Right atrium auricular region (tissue), 2 donors: ENCODE results near the gene GPX6. TPM values are rescaled to one million over a fixed set of nuclear protein-coding genes. Genes with fewer than 3 reads are reported as not detected.
"Not testable (repeated sequence)": the region's sequence is repeated elsewhere in the genome, so short reads cannot be mapped to it uniquely, and the experiment has no call there.

ENCODE experiments used
- DNase-seq: peaks from one replicate; pipeline ENCODE4 v3.0.0-alpha.2; 2019; ENCODE audit warnings: low spot score
- H3K27ac ChIP-seq, 2 donors: fragments of 200-600 bp; sonication (generic); 1 replicate in 1 of 2; 2 replicates in 1 of 2; pipeline ENCODE4 v1.5.1; 2016 to 2019
- H3K27me3 ChIP-seq, 2 donors: fragments of 200-600 bp; sonication (generic); one replicate each; pipeline versions ENCODE4 v1.5.1 to v1.6.0; 2017 to 2019
- H3K36me3 ChIP-seq: fragments of 200-600 bp; sonication (generic); one replicate; pipeline ENCODE4 v1.5.1; 2016
- H3K4me1 ChIP-seq, 2 donors: fragments of 200-600 bp; sonication (generic); one replicate each; pipeline versions ENCODE4 v1.5.1 to v1.6.0; 2017 to 2019
- H3K4me3 ChIP-seq, 2 donors: fragments of 200-600 bp; sonication (generic); 1 replicate in 1 of 2; 2 replicates in 1 of 2; pipeline ENCODE4 v1.5.1; 2017 to 2019; ENCODE audit warnings: mild to moderate bottlenecking in 1 of 2, moderate library complexity in 1 of 2
- H3K9me3 ChIP-seq, 2 donors: fragments of 200-600 bp; sonication (generic); one replicate each; pipeline ENCODE4 v1.5.1; 2019
- CTCF ChIP-seq, 2 donors: fragments of 200-600 bp; sonication (generic); IDR thresholded peaks; one replicate each; pipeline ENCODE4 v1.5.1; 2019; ENCODE audit warnings: antibody characterized with exemption in 2 of 2
- total RNA-seq, 2 donors: library from RNA; depleted of rRNA; stranded (reverse); fragments of >200 nt; gene quantifications; one replicate each; pipeline ENCODE4 v1.1.0, GENCODE V29; 2016

The GPX6 gene
- total RNA-seq, 2 donors from 2014 or later = not detected

- Histone ChIP-seq H3K4me3 (peak overlapping the region in 1 of 2 donors; percentile 27), H3K27me3 (no peaks in the 10 kb centered on the region), H3K9me3 (peaks cover 0 to 11% of the 10 kb centered on the region in 2 donors), H3K36me3 (no peaks in the 10 kb centered on the region), H3K4me1 (no peaks in the 10 kb centered on the region), H3K27ac (no peak overlapping the region)
- TF ChIP-seq CTCF (IDR thresholded peaks at IDR 0.05) = no peak
- DNase-seq = no peak
These were observed 37.9 kb upstream of the GPX6 start for GRCh38 chr6:28553384-28553985.

- TF ChIP-seq CTCF (IDR thresholded peaks at IDR 0.05) = no peak
These were observed 36.5 kb upstream of the GPX6 start for GRCh38 chr6:28551891-28552666.

GRCh38 chr6:28547003-28547402, 31.4 kb upstream of the GPX6 start:
- not testable (repeated sequence) for H3K27me3 ChIP-seq, H3K4me3 ChIP-seq, H3K27ac ChIP-seq, H3K4me1 ChIP-seq, H3K36me3 ChIP-seq, DNase-seq
- H3K9me3 ChIP-seq = peaks cover 0 to 11% of the 10 kb centered on the region in 2 donors

More at GRCh38 chr6:28551891-28552666, 36.5 kb upstream of the GPX6 start:
- Histone ChIP-seq H3K9me3 (peaks cover 0 to 11% of the 10 kb centered on the region in 2 donors), H3K4me3 (no peak overlapping the region), H3K4me1 (no peaks in the 10 kb centered on the region), H3K27me3 (no peaks in the 10 kb centered on the region), H3K36me3 (no peaks in the 10 kb centered on the region), H3K27ac (no peak overlapping the region)
- DNase-seq = no peak

GRCh38 chr6:28545955-28546354, 30.4 kb upstream of the GPX6 start:
- H3K27me3 ChIP-seq = no peaks in the 10 kb centered on the region
- no peak for DNase-seq

GRCh38 chr6:28543651-28544610, 28.3 kb upstream of the GPX6 start:
- DNase-seq = no peak
- H3K9me3 ChIP-seq = no peaks in the 10 kb centered on the region
- H3K4me1 ChIP-seq = no peaks in the 10 kb centered on the region
- H3K27me3 ChIP-seq = no peaks in the 10 kb centered on the region
- H3K4me3 ChIP-seq = peak overlapping the region in 1 of 2 donors; percentile 15
- no peaks in the 10 kb centered on the region for H3K36me3 ChIP-seq
- H3K27ac ChIP-seq = no peak overlapping the region
- TF ChIP-seq CTCF (IDR thresholded peaks at IDR 0.05) = no peak

More at GRCh38 chr6:28545955-28546354, 30.4 kb upstream of the GPX6 start:
- Histone ChIP-seq H3K27ac (no peak overlapping the region), H3K4me1 (no peaks in the 10 kb centered on the region), H3K36me3 (no peaks in the 10 kb centered on the region), H3K4me3 (no peak overlapping the region), H3K9me3 (peaks cover 0 to 5% of the 10 kb centered on the region in 2 donors)
- no peak for TF ChIP-seq CTCF (IDR thresholded peaks at IDR 0.05)
